ENCODE measurements around the gene CATSPERE. TPM values are rescaled to one million over a fixed set of nuclear protein-coding genes. Genes with fewer than 3 reads are reported as not detected.

CATSPERE gene
- total RNA-seq, 1 donor from 2014 or later = 1.7 TPM

DNA sequence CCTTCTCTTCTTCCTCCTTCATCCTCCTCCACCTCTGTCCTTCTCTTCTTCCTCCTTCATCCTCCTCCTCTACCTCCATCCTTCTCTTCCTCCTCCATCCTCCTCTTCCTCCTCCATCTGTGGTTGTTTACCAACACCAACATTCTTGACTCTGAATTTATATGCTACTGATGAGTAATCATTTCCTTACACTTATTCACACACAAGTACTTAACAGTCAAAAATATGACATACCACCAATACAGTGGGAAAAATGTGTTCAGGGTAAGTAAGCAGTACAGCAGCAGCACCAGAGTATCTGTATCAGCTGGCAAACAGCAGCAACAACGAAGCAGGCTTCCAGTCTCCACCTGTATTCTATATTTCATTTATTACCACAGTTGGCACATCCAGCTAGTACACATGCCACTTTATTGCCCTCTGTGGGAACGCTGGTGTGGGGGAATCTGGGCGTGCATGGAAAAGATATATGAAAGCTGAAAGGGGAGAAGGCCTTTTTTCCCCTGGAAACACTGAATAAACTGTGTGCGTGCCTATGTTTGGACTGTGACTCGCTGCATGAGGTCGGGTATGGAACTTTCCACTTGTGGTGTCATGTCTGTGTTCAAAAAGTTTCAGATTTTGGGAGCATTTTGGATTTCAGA is 25.4 kb upstream of the CATSPERE start:
- DNase-seq (no peak), ATAC-seq (no peak)
- Histone ChIP-seq H3K36me3 (peaks cover 49% of the 10 kb centered on the region), H3K4me3 (no peak overlapping the region), H3K4me1 (peaks cover 14% of the 10 kb centered on the region), H3K27me3 (ENCODE audit: low read depth) (no peaks in the 10 kb centered on the region), H3K27ac (no peak overlapping the region), H3K9me3 (no peaks in the 10 kb centered on the region)
- TF ChIP-seq, protein P1, sequence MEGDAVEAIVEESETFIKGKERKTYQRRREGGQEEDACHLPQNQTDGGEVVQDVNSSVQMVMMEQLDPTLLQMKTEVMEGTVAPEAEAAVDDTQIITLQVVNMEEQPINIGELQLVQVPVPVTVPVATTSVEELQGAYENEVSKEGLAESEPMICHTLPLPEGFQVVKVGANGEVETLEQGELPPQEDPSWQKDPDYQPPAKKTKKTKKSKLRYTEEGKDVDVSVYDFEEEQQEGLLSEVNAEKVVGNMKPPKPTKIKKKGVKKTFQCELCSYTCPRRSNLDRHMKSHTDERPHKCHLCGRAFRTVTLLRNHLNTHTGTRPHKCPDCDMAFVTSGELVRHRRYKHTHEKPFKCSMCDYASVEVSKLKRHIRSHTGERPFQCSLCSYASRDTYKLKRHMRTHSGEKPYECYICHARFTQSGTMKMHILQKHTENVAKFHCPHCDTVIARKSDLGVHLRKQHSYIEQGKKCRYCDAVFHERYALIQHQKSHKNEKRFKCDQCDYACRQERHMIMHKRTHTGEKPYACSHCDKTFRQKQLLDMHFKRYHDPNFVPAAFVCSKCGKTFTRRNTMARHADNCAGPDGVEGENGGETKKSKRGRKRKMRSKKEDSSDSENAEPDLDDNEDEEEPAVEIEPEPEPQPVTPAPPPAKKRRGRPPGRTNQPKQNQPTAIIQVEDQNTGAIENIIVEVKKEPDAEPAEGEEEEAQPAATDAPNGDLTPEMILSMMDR (IDR thresholded peaks at IDR 0.05) = no peak
- intact Hi-C loops (cut with DNase I) = no loop called here

GRCh38 chr1:244436336-244437085 is 24.6 kb upstream of the CATSPERE start:
- H3K27ac ChIP-seq = no peak overlapping the region
- H3K9me3 ChIP-seq = no peaks in the 10 kb centered on the region
- no peaks in the 10 kb centered on the region for H3K27me3 ChIP-seq (ENCODE audit: low read depth)
- H3K36me3 ChIP-seq = peaks cover 44% of the 10 kb centered on the region
- H3K4me3 ChIP-seq = no peak overlapping the region
- ATAC-seq (no peak), DNase-seq (no peak)
- peaks cover 14% of the 10 kb centered on the region for H3K4me1 ChIP-seq
- intact Hi-C loops (cut with DNase I) = no loop called here
- TF ChIP-seq, protein P1 (IDR thresholded peaks at IDR 0.05) = no peak

GRCh38 chr1:244437086-244437468 is 24.0 kb upstream of the CATSPERE start:
- H3K9me3 ChIP-seq = no peaks in the 10 kb centered on the region
- TF ChIP-seq, protein P1 (IDR thresholded peaks at IDR 0.05) = no peak
- intact Hi-C loops (cut with DNase I) = no loop called here
- no peak overlapping the region for H3K27ac ChIP-seq
- no peak for ATAC-seq
- peaks cover 38% of the 10 kb centered on the region for H3K36me3 ChIP-seq
- H3K27me3 ChIP-seq (ENCODE audit: low read depth) = no peaks in the 10 kb centered on the region
- H3K4me1 ChIP-seq = peaks cover 14% of the 10 kb centered on the region
- DNase-seq = no peak
- no peak overlapping the region for H3K4me3 ChIP-seq

- H3K9me3 ChIP-seq = no peaks in the 10 kb centered on the region
- no peak overlapping the region for H3K4me3 ChIP-seq
- DNase-seq (no peak), ATAC-seq (peak; percentile 32 to 49)
- no peak overlapping the region for H3K27ac ChIP-seq
- peaks cover 15% of the 10 kb centered on the region for H3K4me1 ChIP-seq
- intact Hi-C loops (cut with DNase I) = no loop called here
- no peaks in the 10 kb centered on the region for H3K27me3 ChIP-seq (ENCODE audit: low read depth)
- TF ChIP-seq, protein P1 (IDR thresholded peaks at IDR 0.05) = no peak
- H3K36me3 ChIP-seq = peaks cover 23% of the 10 kb centered on the region
Measured at GRCh38 chr1:244439391-244440032, 21.6 kb upstream of the CATSPERE start.

DNA sequence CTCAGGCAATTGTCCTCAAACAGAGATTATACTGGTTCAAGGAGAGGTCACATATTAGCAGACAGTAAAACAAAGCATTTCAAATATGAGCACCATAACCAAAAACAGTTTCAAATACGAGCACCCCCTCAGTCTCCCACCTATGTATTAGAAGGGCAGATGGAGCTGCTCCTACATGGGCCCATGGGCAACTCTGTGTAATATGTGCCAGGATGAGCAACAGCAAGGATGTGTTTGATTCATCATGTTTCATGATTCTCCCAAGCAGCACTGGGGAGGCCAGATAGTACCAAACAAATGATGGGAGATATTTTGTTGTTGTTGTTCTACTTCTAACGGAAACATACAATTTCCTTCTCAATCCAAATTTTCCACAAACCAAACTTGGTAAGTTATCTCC is 18.2 kb upstream of the CATSPERE start:
- no peaks in the 10 kb centered on the region for H3K27me3 ChIP-seq (ENCODE audit: low read depth)
- intact Hi-C loops (cut with DNase I) = no loop called here
- no peak overlapping the region for H3K4me3 ChIP-seq
- H3K36me3 ChIP-seq = no peaks in the 10 kb centered on the region
- ATAC-seq (no peak), DNase-seq (no peak)
- H3K4me1 ChIP-seq = peaks cover 43% of the 10 kb centered on the region
- TF ChIP-seq, protein P1 (IDR thresholded peaks at IDR 0.05) = no peak
- H3K9me3 ChIP-seq = no peaks in the 10 kb centered on the region
- no peak overlapping the region for H3K27ac ChIP-seq
